ENCODE results near the gene LONP2. TPM values are rescaled to one million over a fixed set of nuclear protein-coding genes. Genes with fewer than 3 reads are reported as not detected.

LONP2 gene
- total RNA-seq, 1 experiment from 2014 or later, result 46.8 TPM

DNA sequence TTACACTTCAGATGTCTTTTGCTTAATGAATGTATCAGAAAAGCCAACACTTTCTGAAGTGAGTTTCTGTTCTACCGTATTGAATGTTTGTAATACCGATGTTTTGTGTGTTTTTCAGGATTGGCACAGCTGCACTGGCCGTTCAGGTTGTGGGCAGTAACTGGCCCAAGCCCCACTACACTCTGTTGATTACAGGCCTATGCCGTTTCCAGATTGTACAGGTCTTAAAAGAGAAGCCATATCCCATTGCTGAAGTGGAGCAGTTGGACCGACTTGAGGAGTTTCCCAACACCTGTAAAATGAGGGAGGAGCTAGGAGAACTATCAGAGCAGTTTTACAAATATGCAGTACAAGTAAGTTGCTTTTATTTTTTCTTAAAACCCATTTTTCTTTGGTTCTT, 7.9 kb downstream of the LONP2 start:
- H3K4me1 ChIP-seq (ENCODE audit: control insufficient read depth in 1 of 2, insufficient read depth in 2 of 2, low read length in 2 of 2), result no peaks in the 10 kb centered on the region
- RAD21 ChIA-PET (ENCODE audit: low non-redundant PET in 1 of 2, low total read pairs in 2 of 2, uncharacterized antibody in 2 of 2, unreplicated experiment in 2 of 2), result no interaction called here
- peaks cover 4 to 5% of the 10 kb centered on the region in 2 experiments; a peak in 2 of 4 replicates for H3K36me3 ChIP-seq (ENCODE audit: control insufficient read depth in 1 of 2, insufficient read depth in 2 of 2, low read length in 2 of 2)
- CTCF ChIA-PET, result no interaction called here
- ATAC-seq (no peak), DNase-seq (ENCODE audit: low read depth, low spot score) (no peak)
- POLR2A ChIA-PET, result no interaction called here
- no peak overlapping the region for H3K27ac ChIP-seq (ENCODE audit: low read depth, low read length)
- H3K27me3 ChIP-seq (ENCODE audit: insufficient read depth, low read length), result no peaks in the 10 kb centered on the region
- peaks cover 54% of the 10 kb centered on the region for H3K79me2 ChIP-seq (ENCODE audit: insufficient read depth, low read length)
- intact Hi-C loops (cut with micrococcal nuclease), result no loop called here
- 0 out of 2 replicates have a peak, but pooled peaks cover 4% of the 10 kb centered on the region for H4K20me1 ChIP-seq (ENCODE audit: insufficient read depth)
- TF ChIP-seq YY1 (IDR thresholded peaks at IDR 0.05; ENCODE audit: extremely low read depth, insufficient replicate concordance, low read depth, low read length), result no peak
- TF ChIP-seq TCF7L2 (IDR thresholded peaks at IDR 0.05; ENCODE audit: borderline replicate concordance, extremely low read depth, insufficient read depth, insufficient read length), result no peak
- no peak for TF ChIP-seq ZFX (IDR thresholded peaks at IDR 0.05)
- TF ChIP-seq RAD21 (IDR thresholded peaks at IDR 0.05; ENCODE audit: low read depth), result no peak
- TF ChIP-seq, protein P1, sequence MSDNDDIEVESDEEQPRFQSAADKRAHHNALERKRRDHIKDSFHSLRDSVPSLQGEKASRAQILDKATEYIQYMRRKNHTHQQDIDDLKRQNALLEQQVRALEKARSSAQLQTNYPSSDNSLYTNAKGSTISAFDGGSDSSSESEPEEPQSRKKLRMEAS (IDR thresholded peaks at IDR 0.05), result no peak
- no peak for TF ChIP-seq POLR2AphosphoS5 (IDR thresholded peaks at IDR 0.05; ENCODE audit: low read depth, low read length)
- no peak for TF ChIP-seq EGR1 (IDR thresholded peaks at IDR 0.05; ENCODE audit: low read depth)
- no peak for TF ChIP-seq FOSL1 (IDR thresholded peaks at IDR 0.05; ENCODE audit: low read depth)
- TF ChIP-seq EZH2 (IDR thresholded peaks at IDR 0.05), result no peak
- TF ChIP-seq SIN3A (IDR thresholded peaks at IDR 0.05; ENCODE audit: low read depth), result no peak
- no peak for TF ChIP-seq SP1 (IDR thresholded peaks at IDR 0.05; ENCODE audit: low read depth)
- TF ChIP-seq, protein P2, sequence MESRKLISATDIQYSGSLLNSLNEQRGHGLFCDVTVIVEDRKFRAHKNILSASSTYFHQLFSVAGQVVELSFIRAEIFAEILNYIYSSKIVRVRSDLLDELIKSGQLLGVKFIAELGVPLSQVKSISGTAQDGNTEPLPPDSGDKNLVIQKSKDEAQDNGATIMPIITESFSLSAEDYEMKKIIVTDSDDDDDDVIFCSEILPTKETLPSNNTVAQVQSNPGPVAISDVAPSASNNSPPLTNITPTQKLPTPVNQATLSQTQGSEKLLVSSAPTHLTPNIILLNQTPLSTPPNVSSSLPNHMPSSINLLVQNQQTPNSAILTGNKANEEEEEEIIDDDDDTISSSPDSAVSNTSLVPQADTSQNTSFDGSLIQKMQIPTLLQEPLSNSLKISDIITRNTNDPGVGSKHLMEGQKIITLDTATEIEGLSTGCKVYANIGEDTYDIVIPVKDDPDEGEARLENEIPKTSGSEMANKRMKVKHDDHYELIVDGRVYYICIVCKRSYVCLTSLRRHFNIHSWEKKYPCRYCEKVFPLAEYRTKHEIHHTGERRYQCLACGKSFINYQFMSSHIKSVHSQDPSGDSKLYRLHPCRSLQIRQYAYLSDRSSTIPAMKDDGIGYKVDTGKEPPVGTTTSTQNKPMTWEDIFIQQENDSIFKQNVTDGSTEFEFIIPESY (IDR thresholded peaks at IDR 0.05; ENCODE audit: extremely low read depth, insufficient replicate concordance, low read length), result no peak
- TF ChIP-seq CEBPB (IDR thresholded peaks at IDR 0.05; ENCODE audit: low read depth), result no peak
- TF ChIP-seq, protein P3, sequence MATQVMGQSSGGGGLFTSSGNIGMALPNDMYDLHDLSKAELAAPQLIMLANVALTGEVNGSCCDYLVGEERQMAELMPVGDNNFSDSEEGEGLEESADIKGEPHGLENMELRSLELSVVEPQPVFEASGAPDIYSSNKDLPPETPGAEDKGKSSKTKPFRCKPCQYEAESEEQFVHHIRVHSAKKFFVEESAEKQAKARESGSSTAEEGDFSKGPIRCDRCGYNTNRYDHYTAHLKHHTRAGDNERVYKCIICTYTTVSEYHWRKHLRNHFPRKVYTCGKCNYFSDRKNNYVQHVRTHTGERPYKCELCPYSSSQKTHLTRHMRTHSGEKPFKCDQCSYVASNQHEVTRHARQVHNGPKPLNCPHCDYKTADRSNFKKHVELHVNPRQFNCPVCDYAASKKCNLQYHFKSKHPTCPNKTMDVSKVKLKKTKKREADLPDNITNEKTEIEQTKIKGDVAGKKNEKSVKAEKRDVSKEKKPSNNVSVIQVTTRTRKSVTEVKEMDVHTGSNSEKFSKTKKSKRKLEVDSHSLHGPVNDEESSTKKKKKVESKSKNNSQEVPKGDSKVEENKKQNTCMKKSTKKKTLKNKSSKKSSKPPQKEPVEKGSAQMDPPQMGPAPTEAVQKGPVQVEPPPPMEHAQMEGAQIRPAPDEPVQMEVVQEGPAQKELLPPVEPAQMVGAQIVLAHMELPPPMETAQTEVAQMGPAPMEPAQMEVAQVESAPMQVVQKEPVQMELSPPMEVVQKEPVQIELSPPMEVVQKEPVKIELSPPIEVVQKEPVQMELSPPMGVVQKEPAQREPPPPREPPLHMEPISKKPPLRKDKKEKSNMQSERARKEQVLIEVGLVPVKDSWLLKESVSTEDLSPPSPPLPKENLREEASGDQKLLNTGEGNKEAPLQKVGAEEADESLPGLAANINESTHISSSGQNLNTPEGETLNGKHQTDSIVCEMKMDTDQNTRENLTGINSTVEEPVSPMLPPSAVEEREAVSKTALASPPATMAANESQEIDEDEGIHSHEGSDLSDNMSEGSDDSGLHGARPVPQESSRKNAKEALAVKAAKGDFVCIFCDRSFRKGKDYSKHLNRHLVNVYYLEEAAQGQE (IDR thresholded peaks at IDR 0.05; ENCODE audit: low read depth), result no peak
- no peak for TF ChIP-seq JUND (IDR thresholded peaks at IDR 0.05)
- H3K9ac ChIP-seq (ENCODE audit: low read length), result no peak overlapping the region
- no peaks in the 10 kb centered on the region for H3K9me3 ChIP-seq (ENCODE audit: control insufficient read depth in 1 of 2, insufficient read depth in 1 of 2, low read depth in 1 of 2, low read length in 2 of 2)
- no peak overlapping the region for H3K4me2 ChIP-seq (ENCODE audit: low read length)
- H3K9me2 ChIP-seq (ENCODE audit: insufficient read depth), result no peaks in the 10 kb centered on the region
- H3K4me3 ChIP-seq (replicated peaks in 1 of 2; ENCODE audit: low read depth in 1 of 2, low read length in 2 of 2), result no peak overlapping the region
- no peak overlapping the region for H2AFZ ChIP-seq (ENCODE audit: low read depth, low read length, poor library complexity, severe bottlenecking)
- no TSS peak for BruUV-seq (replicated peaks)

Measured in HCT116 (cell line).